ENCODE data around the gene METTL16. TPM values are rescaled to one million over a fixed set of nuclear protein-coding genes. Genes with fewer than 3 reads are reported as not detected.

The METTL16 gene
- total RNA-seq, 1 donor: 14.8 TPM

GRCh38 chr17:2521257-2521656 is 9.6 kb upstream of the METTL16 start:
- Histone ChIP-seq H3K36me3 (ENCODE audit: insufficient read depth, low read length) (no peaks in the 10 kb centered on the region), H2AFZ (ENCODE audit: low read length) (no peak overlapping the region), H3K4me3 (ENCODE audit: insufficient read depth, low read length) (no peak overlapping the region), H3K4me1 (ENCODE audit: insufficient read depth, low read length) (peaks cover 3% of the 10 kb centered on the region), H3K27me3 (ENCODE audit: insufficient read depth, low read length) (no peaks in the 10 kb centered on the region), H4K20me1 (ENCODE audit: insufficient read depth, low read length) (no peaks in the 10 kb centered on the region), H3K9me3 (ENCODE audit: low read depth, low read length) (no peaks in the 10 kb centered on the region), H3K4me2 (ENCODE audit: insufficient read depth, low read length) (no peak overlapping the region), H3K79me2 (ENCODE audit: insufficient read depth, low read length) (no peaks in the 10 kb centered on the region), H3K27ac (ENCODE audit: low read depth, low read length) (no peak overlapping the region)
- TF ChIP-seq CTCF (IDR thresholded peaks at IDR 0.05; ENCODE audit: extremely low read depth, low read depth, low read length): no peak
- DNase-seq (ENCODE audit: insufficient read length, low spot score, missing footprints): no peak

- H3K9me3 ChIP-seq (ENCODE audit: low read depth, low read length): no peaks in the 10 kb centered on the region
- TF ChIP-seq CTCF (IDR thresholded peaks at IDR 0.05; ENCODE audit: extremely low read depth, low read depth, low read length): no peak
- no peaks in the 10 kb centered on the region for H3K4me1 ChIP-seq (ENCODE audit: insufficient read depth, low read length)
- H3K36me3 ChIP-seq (ENCODE audit: insufficient read depth, low read length): no peaks in the 10 kb centered on the region
- no peak overlapping the region for H2AFZ ChIP-seq (ENCODE audit: low read length)
- no peak overlapping the region for H3K4me3 ChIP-seq (ENCODE audit: insufficient read depth, low read length)
- H3K27me3 ChIP-seq (ENCODE audit: insufficient read depth, low read length): no peaks in the 10 kb centered on the region
- H3K27ac ChIP-seq (ENCODE audit: low read depth, low read length): no peak overlapping the region
- H3K4me2 ChIP-seq (ENCODE audit: insufficient read depth, low read length): no peak overlapping the region
- no peaks in the 10 kb centered on the region for H3K79me2 ChIP-seq (ENCODE audit: insufficient read depth, low read length)
- no peaks in the 10 kb centered on the region for H4K20me1 ChIP-seq (ENCODE audit: insufficient read depth, low read length)
- DNase-seq (ENCODE audit: insufficient read length, low spot score, missing footprints): no peak
Measured at GRCh38 chr17:2517539-2517938, 5.9 kb upstream of the METTL16 start.

GRCh38 chr17:2511138-2511461 is 588 bp downstream of the METTL16 start:
- H3K27ac ChIP-seq (ENCODE audit: low read depth, low read length): peak overlapping the region; percentile 96
- DNase-seq (ENCODE audit: insufficient read length, low spot score, missing footprints): peak; percentile 79
- H4K20me1 ChIP-seq (ENCODE audit: insufficient read depth, low read length): peaks cover 5% of the 10 kb centered on the region
- no peak for TF ChIP-seq CTCF (IDR thresholded peaks at IDR 0.05; ENCODE audit: extremely low read depth, low read depth, low read length)
- peak overlapping the region; percentile 97 for H2AFZ ChIP-seq (ENCODE audit: low read length)
- no peaks in the 10 kb centered on the region for H3K9me3 ChIP-seq (ENCODE audit: low read depth, low read length)
- H3K4me2 ChIP-seq (ENCODE audit: insufficient read depth, low read length): peak overlapping the region; percentile 97
- H3K36me3 ChIP-seq (ENCODE audit: insufficient read depth, low read length): no peaks in the 10 kb centered on the region
- peaks cover 13% of the 10 kb centered on the region for H3K4me1 ChIP-seq (ENCODE audit: insufficient read depth, low read length)
- no peaks in the 10 kb centered on the region for H3K27me3 ChIP-seq (ENCODE audit: insufficient read depth, low read length)
- peak overlapping the region; percentile 86 for H3K4me3 ChIP-seq (ENCODE audit: insufficient read depth, low read length)
- peaks cover 30% of the 10 kb centered on the region for H3K79me2 ChIP-seq (ENCODE audit: insufficient read depth, low read length)

GRCh38 chr17:2510559-2510958 is 1.1 kb downstream of the METTL16 start:
- Histone ChIP-seq H3K4me1 (ENCODE audit: insufficient read depth, low read length) (peaks cover 13% of the 10 kb centered on the region), H3K27me3 (ENCODE audit: insufficient read depth, low read length) (no peaks in the 10 kb centered on the region), H2AFZ (ENCODE audit: low read length) (peak overlapping the region; percentile 97), H3K9me3 (ENCODE audit: low read depth, low read length) (no peaks in the 10 kb centered on the region), H3K4me3 (ENCODE audit: insufficient read depth, low read length) (peak overlapping the region; percentile 86), H3K27ac (ENCODE audit: low read depth, low read length) (peak overlapping the region; percentile 96), H4K20me1 (ENCODE audit: insufficient read depth, low read length) (peaks cover 5% of the 10 kb centered on the region), H3K4me2 (ENCODE audit: insufficient read depth, low read length) (peak overlapping the region; percentile 97), H3K79me2 (ENCODE audit: insufficient read depth, low read length) (peaks cover 35% of the 10 kb centered on the region), H3K36me3 (ENCODE audit: insufficient read depth, low read length) (no peaks in the 10 kb centered on the region)
- TF ChIP-seq CTCF (IDR thresholded peaks at IDR 0.05; ENCODE audit: extremely low read depth, low read depth, low read length): no peak
- no peak for DNase-seq (ENCODE audit: insufficient read length, low spot score, missing footprints)

Data from osteoblast (primary cell).